GM18873 (cell line): ENCODE measurements around the gene CYB5RL.
"Not testable (repeated sequence)": the region's sequence is repeated elsewhere in the genome, so short reads cannot be mapped to it uniquely, and the experiment has no call there.

Experiments used
- ATAC-seq: cut with Tn5 transposase; IDR thresholded peaks from one replicate; pipeline ENCODE4 v1.9.1; 2021; ENCODE audit warnings: mild to moderate bottlenecking, moderate library complexity, moderate number of reproducible peaks; ENCODE audit not compliant: unreplicated experiment, low FRiP score

Gene CYB5RL

DNA sequence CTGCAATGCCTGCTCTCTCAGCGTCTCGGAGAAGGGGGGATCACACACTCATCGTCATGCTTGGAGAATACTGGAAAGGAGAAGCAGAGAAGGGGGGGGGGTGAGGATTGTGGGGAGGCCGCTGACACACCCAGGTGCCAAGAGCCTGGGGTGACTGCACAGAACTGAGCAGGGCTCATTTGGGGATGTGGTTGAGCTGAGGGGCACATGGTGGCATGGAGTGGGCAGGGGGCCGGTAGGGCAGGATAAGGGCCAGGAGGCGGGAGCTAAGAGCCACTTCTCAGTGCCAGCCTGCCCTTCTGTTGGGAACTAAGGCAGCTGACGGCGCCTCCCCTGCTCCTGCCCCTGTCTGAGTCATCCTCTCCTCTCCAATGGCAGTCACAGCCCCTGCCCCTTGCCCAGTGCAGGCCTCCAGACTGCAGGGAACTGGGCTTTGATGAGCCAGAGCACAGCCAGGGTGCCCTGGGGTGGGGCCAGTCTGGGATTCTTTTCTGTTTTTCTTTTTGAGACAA, 27.3 kb upstream of the CYB5RL start:
- no peak for ATAC-seq

- no peak for ATAC-seq
Observed at GRCh38 chr1:54225986-54226559, 26.2 kb upstream of the CYB5RL start.

GRCh38 chr1:54225378-54225777, 25.5 kb upstream of the CYB5RL start:
- no peak for ATAC-seq

GRCh38 chr1:54224233-54224632, 24.4 kb upstream of the CYB5RL start:
- no peak for ATAC-seq

- ATAC-seq, result no peak
Observed at GRCh38 chr1:54223441-54224202, 23.8 kb upstream of the CYB5RL start.

- no peak for ATAC-seq
Observed at GRCh38 chr1:54222711-54223110, 22.9 kb upstream of the CYB5RL start.

DNA sequence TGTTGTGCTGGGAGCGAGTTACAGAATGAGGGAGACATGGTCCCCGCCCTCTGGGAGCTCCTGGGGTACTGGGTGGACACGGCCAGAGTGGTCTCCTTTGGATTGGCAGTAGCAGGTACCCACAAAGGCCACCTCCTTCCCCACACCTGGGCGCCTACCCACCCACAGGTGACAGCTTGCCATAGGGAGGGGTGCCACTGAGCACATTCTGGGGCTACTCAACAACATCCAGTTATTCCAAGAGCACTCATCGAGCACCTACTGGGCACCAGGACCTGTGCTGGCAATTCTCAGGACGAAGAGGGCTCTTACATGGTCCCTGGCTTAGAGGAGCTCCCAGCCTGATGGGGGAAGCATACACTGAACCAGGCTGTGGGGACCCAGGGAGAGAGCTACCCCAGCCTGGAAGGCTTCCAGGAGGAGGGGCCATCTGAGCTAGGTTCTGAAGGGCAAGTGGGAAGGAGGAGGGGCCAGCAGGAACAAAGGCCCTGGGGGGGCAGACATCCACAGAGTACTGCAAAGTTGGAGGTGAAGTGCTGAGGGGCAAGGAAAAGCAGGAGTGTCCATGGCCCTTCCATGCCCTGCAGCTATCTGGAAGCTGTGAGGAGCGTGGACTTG, 22.1 kb upstream of the CYB5RL start:
- no peak for ATAC-seq

DNA sequence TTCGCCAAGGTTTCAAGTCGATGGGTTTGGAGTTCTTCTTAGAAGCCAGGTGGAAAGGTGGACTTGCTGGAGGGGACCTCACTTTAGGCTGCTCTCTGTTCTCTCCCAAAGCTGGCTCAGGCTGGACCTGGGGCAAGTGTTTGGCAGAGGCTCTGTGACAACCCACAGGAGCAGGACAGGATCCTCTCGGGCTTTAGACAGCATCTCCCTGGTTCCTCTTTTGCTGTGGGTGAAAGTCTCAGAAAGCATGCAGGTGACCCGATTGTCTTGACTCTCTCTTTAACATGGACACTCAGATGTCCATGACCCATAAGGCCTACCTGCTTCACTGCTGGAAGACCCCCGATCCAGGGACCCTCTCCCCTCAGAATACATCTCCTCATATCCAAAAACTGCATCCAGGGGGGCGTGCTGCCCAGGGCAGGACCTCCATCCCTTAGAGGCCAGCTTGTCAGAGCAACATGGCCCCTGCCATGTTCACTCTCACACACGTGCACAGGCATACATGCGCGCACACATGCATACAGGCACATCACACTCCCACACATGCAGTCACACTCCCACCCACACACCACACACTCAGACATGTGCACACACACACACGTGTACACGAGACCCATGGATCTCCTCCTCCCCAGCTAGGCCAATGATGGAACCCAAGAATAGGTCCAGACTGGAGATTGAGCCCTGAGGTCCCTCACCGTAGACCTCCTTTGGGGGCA, 21.4 kb upstream of the CYB5RL start:
- no peak for ATAC-seq

DNA sequence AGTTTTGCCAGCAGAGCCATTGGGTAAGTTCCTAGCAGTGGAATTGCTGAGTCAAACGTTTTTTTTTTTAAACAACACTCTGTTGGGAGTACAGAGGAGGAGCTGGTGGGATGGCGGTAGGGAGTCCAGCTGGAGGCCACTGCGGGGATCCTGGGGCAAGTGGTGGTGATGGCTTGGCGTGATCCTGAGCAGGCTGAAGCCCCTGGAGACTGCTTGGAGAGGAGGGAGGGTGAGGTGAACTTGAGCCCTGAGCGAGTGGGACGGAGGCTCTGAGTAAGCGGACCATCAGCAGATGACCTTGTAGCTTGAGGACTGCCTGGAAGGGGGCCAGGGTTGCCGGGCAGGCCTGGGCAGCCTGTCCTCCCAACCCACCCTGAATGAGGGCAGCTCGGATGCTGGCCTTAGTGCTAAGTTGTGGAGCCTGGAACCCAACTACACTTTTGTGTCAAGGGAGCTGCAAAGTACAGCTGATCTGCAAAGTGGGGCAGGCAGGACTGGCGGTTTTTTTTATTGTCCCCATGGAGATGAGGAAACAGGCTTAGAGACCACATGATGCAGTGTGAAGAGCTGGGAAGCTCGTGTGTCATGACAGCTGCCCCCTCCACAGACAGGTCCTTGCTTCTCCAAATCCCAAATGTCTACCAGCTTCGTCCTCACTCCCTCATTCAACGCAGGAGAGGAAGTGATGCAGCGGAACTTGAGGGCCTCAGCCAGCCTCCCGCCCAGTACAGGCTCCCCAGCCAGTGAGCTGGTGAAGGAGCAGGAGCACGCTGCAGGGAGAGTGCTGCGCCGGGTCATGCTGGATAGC, 20.4 kb upstream of the CYB5RL start:
- ATAC-seq, result no peak

GRCh38 chr1:54219688-54220003, 19.8 kb upstream of the CYB5RL start:
- ATAC-seq, result no peak

DNA sequence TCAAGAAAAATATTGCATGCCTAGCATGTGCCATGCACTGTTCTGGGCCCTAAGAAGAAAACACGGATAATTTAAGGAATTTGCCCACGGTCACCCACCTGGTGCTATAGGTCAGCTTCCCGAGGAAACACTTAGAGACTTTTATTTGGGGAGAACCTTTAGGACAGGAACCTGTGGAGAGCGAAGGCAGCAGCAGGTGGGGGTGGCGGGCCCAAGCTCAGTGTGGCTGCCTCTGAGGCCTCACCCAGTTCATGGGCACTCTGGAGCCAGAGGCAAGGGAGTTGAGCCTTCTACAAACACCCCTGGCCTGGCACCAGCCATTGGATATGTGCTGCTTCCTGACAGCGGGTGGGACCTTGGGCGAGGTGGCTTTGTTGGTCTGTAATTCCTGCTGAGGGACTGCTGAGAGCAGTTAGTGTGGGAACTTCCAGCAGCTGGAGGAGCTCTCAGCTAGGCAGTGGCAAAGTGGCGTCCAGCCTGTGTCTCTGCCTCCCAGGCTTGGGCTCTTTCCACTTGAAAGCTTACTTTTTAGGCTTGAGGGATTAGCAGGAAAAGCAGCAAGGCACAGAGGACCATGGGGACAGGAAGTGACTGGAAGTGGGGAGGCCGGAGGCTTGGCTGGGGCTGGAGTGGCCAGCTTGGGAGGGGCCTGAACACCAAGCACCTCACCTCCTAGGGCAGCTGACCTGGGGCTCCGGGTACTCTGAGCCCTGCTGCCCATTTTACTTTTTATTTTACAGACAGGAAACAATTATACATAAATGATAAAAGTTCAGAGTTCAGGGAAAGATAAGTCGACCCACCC, 19.3 kb upstream of the CYB5RL start:
- no peak for ATAC-seq

DNA sequence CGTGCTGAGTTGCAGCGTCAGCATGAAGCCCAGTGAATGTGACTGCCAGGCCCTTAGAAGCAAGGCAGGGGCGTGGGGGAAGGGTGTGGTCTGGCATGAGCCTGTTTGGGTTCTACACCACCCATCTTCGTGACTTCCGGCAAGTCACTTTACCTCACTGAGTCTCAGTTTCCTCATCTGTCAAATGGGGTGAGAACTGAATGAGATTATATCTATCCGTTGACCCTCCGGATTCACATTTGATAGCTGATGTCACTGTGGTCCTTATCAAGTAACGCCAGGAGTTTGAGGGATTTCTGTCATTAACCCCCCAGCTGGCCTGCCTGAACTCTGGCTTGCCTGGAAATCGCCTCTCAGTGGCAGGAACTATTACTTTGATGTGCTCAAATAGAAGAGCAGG, 15.7 kb upstream of the CYB5RL start:
- no peak for ATAC-seq

GRCh38 chr1:54212872-54213271, 13.0 kb upstream of the CYB5RL start:
- no peak for ATAC-seq

DNA sequence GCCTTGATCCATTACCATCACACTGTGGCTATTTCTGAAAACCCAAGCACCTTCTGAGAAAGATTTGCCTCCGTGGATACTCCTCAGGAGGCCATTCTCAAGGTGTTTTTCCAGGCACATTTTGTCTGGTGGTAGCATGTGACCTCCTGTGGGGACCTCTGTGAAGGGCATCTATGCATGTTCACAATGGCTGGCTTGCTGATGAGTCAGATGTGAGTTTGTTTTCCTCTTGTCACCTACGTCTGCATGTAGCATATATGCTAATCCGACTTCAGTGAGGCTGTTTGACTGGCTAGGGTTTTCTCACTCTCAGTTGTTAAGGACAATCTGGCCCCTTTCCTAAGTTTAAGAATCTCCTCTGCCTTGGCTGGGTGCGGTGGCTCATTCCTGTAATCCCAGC, 8.1 kb upstream of the CYB5RL start:
- ATAC-seq, result not testable (repeated sequence)

DNA sequence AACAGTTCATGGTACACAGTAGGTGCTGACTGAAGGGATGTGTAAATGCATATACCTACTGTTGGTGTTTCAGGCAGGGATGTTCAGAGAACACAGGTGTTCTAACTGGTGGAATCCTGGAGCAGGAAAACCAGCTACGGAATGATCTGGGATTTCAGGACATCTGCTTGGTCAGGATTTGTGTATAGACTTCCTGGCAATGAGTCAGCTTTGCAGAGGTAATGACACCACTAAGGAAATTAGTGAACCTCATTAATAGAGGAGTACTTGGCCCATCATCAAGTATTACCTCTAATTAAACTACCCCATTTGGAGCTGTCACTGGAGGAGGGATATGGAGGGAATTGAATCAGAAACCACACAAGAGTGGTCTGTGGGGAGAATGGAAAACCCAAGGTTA, 7.5 kb upstream of the CYB5RL start:
- ATAC-seq, result no peak

GRCh38 chr1:54204199-54204598, 4.4 kb upstream of the CYB5RL start:
- ATAC-seq, result no peak

GRCh38 chr1:54200519-54200997, 728 bp upstream of the CYB5RL start:
- no peak for ATAC-seq

- no peak for ATAC-seq
Observed at GRCh38 chr1:54199151-54199764, 572 bp downstream of the CYB5RL start.

GRCh38 chr1:54193453-54193852, 6.4 kb downstream of the CYB5RL start:
- ATAC-seq, result no peak
